Right lobe of liver (tissue), 4 donors: ENCODE data around the gene EEF1AKMT1.

ENCODE experiments used
- POLR2A ChIP-seq: fragments of 450-650 bp; IDR thresholded peaks from one replicate; pipeline ENCODE4 v1.6.1; 2017; ENCODE audit warnings: antibody characterized with exemption, mild to moderate bottlenecking
- TF ChIP-seq, protein P1 (sequence below), 4 donors: fragments of 200-600 bp in 3 of 4; fragments of 450-650 bp in 1 of 4; IDR thresholded peaks; one replicate each; pipeline versions ENCODE4 v1.5.1 to v1.8.0; 2016 to 2022; ENCODE audit warnings: antibody characterized with exemption in 4 of 4, mild to moderate bottlenecking in 2 of 4
- donor health status: DM: no; HTN: no; CAD: no.
- donor health status: DM: no; HTN: no; CAD: no.
- donor health status: DM: no; HTN: yes; CAD: no.

- no peak for TF ChIP-seq POLR2A
- TF ChIP-seq, protein P1, sequence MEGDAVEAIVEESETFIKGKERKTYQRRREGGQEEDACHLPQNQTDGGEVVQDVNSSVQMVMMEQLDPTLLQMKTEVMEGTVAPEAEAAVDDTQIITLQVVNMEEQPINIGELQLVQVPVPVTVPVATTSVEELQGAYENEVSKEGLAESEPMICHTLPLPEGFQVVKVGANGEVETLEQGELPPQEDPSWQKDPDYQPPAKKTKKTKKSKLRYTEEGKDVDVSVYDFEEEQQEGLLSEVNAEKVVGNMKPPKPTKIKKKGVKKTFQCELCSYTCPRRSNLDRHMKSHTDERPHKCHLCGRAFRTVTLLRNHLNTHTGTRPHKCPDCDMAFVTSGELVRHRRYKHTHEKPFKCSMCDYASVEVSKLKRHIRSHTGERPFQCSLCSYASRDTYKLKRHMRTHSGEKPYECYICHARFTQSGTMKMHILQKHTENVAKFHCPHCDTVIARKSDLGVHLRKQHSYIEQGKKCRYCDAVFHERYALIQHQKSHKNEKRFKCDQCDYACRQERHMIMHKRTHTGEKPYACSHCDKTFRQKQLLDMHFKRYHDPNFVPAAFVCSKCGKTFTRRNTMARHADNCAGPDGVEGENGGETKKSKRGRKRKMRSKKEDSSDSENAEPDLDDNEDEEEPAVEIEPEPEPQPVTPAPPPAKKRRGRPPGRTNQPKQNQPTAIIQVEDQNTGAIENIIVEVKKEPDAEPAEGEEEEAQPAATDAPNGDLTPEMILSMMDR (IDR thresholded peaks at IDR 0.05) = no peak
These were observed 87.6 kb downstream of the EEF1AKMT1 start for GRCh38 chr13:20686167-20686566.
